Tibial artery (tissue), 4 donors: ENCODE measurements around the gene KIAA0319L.

ENCODE experiments used
- DNase-seq, 2 donors: peaks; one replicate each; pipeline ENCODE4 v3.0.0-alpha.2; 2019
- H3K27ac ChIP-seq, 2 donors: fragments of 200-600 bp; sonication (generic) in 1 of 2; 1 replicate in 1 of 2; 2 replicates in 1 of 2; pipeline ENCODE4 v1.5.1; 2018 to 2019; ENCODE audit warnings: mild to moderate bottlenecking in 1 of 2
- H3K27me3 ChIP-seq, 2 donors: fragments of 200-600 bp; sonication (generic) in 1 of 2; one replicate each; pipeline versions ENCODE4 v1.5.1 to v1.6.0; 2016 to 2019
- H3K36me3 ChIP-seq, 3 donors: fragments of 200-600 bp; sonication (generic) in 2 of 3; one replicate each; pipeline ENCODE4 v1.5.1; 2016 to 2019; ENCODE audit warnings: mild to moderate bottlenecking in 2 of 3
- H3K4me1 ChIP-seq, 4 donors: fragments of 200-600 bp; sonication (generic) in 2 of 4; 1 replicate in 3 of 4; 2 replicates in 1 of 4; pipeline ENCODE4 v1.5.1; 2016 to 2019
- H3K4me3 ChIP-seq, 2 donors: fragments of 200-600 bp; sonication (generic) in 1 of 2; 1 replicate in 1 of 2; 2 replicates in 1 of 2; pipeline ENCODE4 v1.5.1; 2018 to 2019; ENCODE audit warnings: mild to moderate bottlenecking in 2 of 2
- H3K9me3 ChIP-seq, 3 donors: fragments of 200-600 bp; sonication (generic) in 1 of 3; one replicate each; pipeline ENCODE4 v1.5.1; 2016 to 2019
- intact Hi-C: fragments of 100-400 bp; cut with DNase I; formaldehyde crosslinking; loops from one replicate; pipeline ENCODE4 v1.15.0; 2023; ENCODE audit warnings: low total_unique reads
- TF ChIP-seq, protein P1 (sequence below), 2 experiments: fragments of 200-600 bp in 1 of 2; fragments of 450-650 bp in 1 of 2; IDR thresholded peaks; one replicate each; pipeline ENCODE4 v1.5.1; 2017 to 2019; ENCODE audit warnings: antibody characterized with exemption in 2 of 2, mild to moderate bottlenecking in 1 of 2, moderate library complexity in 1 of 2

The KIAA0319L gene

DNA sequence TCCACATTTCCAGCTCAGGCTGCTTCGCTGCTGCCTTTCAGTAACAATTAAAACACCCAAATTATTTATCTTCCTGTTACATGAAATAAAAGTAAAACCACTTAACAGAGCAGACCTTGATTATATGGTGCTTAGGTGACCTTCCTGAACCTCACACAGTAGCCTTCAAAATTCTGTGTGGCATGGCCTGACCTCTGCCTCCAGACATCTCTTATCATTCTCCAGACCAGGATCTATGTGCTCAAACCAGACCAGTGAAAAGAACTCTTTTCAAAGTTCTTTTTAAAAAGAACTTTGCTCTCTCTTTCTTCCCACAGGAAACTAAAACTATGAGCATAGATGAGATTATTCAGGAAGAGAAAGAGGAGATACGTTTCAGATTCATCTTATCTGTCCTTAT lies 37.8 kb downstream of the KIAA0319L start:
- intact Hi-C loops = no loop called here
- H3K4me1 ChIP-seq = no peaks in the 10 kb centered on the region
- TF ChIP-seq, protein P1, sequence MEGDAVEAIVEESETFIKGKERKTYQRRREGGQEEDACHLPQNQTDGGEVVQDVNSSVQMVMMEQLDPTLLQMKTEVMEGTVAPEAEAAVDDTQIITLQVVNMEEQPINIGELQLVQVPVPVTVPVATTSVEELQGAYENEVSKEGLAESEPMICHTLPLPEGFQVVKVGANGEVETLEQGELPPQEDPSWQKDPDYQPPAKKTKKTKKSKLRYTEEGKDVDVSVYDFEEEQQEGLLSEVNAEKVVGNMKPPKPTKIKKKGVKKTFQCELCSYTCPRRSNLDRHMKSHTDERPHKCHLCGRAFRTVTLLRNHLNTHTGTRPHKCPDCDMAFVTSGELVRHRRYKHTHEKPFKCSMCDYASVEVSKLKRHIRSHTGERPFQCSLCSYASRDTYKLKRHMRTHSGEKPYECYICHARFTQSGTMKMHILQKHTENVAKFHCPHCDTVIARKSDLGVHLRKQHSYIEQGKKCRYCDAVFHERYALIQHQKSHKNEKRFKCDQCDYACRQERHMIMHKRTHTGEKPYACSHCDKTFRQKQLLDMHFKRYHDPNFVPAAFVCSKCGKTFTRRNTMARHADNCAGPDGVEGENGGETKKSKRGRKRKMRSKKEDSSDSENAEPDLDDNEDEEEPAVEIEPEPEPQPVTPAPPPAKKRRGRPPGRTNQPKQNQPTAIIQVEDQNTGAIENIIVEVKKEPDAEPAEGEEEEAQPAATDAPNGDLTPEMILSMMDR (IDR thresholded peaks at IDR 0.05) = no peak
- H3K4me3 ChIP-seq = no peak overlapping the region
- DNase-seq = no peak
- H3K27ac ChIP-seq = no peak overlapping the region
- no peaks in the 10 kb centered on the region for H3K9me3 ChIP-seq
- H3K36me3 ChIP-seq = no peaks in the 10 kb centered on the region
- H3K27me3 ChIP-seq = no peaks in the 10 kb centered on the region

DNA sequence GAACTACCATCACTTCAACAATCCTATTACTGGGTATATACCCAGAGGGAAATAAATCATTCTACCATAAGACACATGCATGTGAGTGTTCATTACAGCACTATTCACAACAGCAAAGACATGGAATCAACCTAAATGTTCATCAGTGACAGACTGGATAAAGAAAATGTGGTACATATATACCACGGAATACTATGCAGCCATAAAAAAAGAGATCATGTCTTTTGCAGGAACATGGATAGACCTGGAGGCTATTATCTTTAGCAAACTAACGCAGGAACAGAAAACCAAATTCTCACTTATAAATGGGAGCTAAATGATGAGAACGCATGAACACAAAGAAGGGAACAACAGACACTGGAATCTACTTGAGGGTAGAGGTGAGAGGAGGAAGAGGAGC lies 39.0 kb downstream of the KIAA0319L start:
- intact Hi-C loops = no loop called here
- no peaks in the 10 kb centered on the region for H3K36me3 ChIP-seq
- DNase-seq = no peak
- H3K9me3 ChIP-seq = no peaks in the 10 kb centered on the region
- H3K27ac ChIP-seq = no peak overlapping the region
- no peak overlapping the region for H3K4me3 ChIP-seq
- TF ChIP-seq, protein P1 (IDR thresholded peaks at IDR 0.05) = no peak
- no peaks in the 10 kb centered on the region for H3K27me3 ChIP-seq
- no peaks in the 10 kb centered on the region for H3K4me1 ChIP-seq

DNA sequence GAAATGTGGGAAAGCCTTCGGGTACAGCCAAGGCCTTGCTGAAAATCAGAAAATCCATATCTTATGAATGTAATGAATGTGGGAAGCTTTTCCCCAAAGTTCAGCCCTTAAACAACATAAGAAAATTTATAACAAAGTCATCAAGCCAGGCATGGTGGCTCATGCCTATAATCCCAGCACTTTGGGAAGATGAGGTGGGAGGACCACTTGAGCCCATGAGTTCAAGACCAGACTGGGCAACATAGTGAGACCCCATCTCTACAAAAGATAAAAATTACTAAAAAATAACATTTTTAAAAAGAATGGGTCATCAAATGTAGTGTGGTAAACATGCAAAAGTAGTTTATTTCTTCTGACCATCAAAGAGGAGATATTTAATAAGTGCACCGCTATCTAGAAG lies 45.9 kb downstream of the KIAA0319L start:
- Histone ChIP-seq H3K4me1 (peaks cover 0 to 20% (median 4%) of the 10 kb centered on the region in 4 donors), H3K27me3 (no peaks in the 10 kb centered on the region), H3K4me3 (no peak overlapping the region), H3K27ac (no peak overlapping the region), H3K36me3 (peaks cover 5 to 6% (median 6%) of the 10 kb centered on the region in 3 donors), H3K9me3 (no peaks in the 10 kb centered on the region)
- TF ChIP-seq, protein P1 (IDR thresholded peaks at IDR 0.05) = no peak
- DNase-seq = no peak
- intact Hi-C loops = no loop called here

DNA sequence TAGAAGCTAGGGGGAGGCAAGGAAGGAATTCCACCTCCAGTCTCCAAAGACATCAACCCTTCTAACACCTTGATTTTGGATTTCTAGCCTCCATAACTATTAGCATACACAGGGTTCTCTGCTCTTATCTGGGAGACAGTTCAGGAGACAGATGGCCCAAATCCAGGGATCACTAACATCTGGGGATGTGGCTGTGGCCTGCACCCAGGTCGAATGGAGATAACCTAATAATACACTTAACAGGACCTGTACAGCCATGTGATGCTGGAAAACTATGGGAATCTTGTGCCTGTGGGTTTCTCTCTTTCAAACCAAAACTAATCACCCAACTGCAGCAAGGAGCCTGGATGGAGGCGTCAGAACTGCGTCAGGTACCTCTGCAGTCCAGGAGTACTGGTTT lies 47.6 kb downstream of the KIAA0319L start:
- Histone ChIP-seq H3K4me1 (peaks cover 0 to 27% (median 8%) of the 10 kb centered on the region in 4 donors), H3K36me3 (peaks cover 5 to 16% (median 7%) of the 10 kb centered on the region in 3 donors), H3K27ac (no peak overlapping the region), H3K27me3 (no peaks in the 10 kb centered on the region), H3K4me3 (no peak overlapping the region), H3K9me3 (no peaks in the 10 kb centered on the region)
- TF ChIP-seq, protein P1 (IDR thresholded peaks at IDR 0.05) = no peak
- intact Hi-C loops = no loop called here
- DNase-seq = no peak

DNA sequence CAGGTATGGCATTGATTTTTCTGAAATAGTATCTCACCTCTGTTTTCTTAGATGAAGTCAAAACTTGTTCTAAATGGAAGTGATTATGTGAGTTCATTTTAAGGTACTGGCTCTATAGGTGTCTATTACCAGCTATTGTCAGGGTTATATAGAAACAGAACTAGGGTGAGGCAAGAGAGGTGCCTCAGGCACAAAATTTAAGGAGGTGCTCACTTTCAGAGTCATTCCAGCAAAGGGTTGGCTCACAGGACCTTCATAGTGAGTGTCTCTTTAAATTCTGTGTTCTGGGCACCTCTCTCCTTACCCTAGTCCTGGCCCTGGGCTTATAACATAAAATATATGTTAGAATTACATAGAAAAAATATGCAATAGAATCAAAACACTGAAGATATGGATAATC lies 49.3 kb downstream of the KIAA0319L start:
- no peaks in the 10 kb centered on the region for H3K27me3 ChIP-seq
- peaks cover 5 to 16% (median 7%) of the 10 kb centered on the region in 3 donors for H3K36me3 ChIP-seq
- H3K4me1 ChIP-seq = peaks cover 0 to 27% (median 8%) of the 10 kb centered on the region in 4 donors
- no peak overlapping the region for H3K27ac ChIP-seq
- no peak overlapping the region for H3K4me3 ChIP-seq
- H3K9me3 ChIP-seq = no peaks in the 10 kb centered on the region
- DNase-seq = no peak
- TF ChIP-seq, protein P1 (IDR thresholded peaks at IDR 0.05) = no peak
- intact Hi-C loops = no loop called here
